GM21447 (cell line): ENCODE results near the gene ARFRP1.

Experiments used
- ATAC-seq: cut with Tn5 transposase; IDR thresholded peaks from one replicate; pipeline ENCODE4 v1.9.1; 2021; ENCODE audit not compliant: unreplicated experiment

ARFRP1 gene

GRCh38 chr20:63692436-63693082, 15.2 kb downstream of the ARFRP1 start:
- ATAC-seq: no peak

GRCh38 chr20:63691711-63692435, 15.9 kb downstream of the ARFRP1 start:
- ATAC-seq: no peak

- ATAC-seq: no peak
Observed at GRCh38 chr20:63690898-63691710, 16.7 kb downstream of the ARFRP1 start.

GRCh38 chr20:63690003-63690897, 17.5 kb downstream of the ARFRP1 start:
- ATAC-seq: no peak

- no peak for ATAC-seq
Observed at GRCh38 chr20:63689046-63690002, 18.5 kb downstream of the ARFRP1 start.

GRCh38 chr20:63688228-63689045, 19.3 kb downstream of the ARFRP1 start:
- ATAC-seq: no peak

GRCh38 chr20:63687419-63688178, 20.2 kb downstream of the ARFRP1 start:
- no peak for ATAC-seq

GRCh38 chr20:63686492-63687321, 21.1 kb downstream of the ARFRP1 start:
- no peak for ATAC-seq

- no peak for ATAC-seq
Observed at GRCh38 chr20:63686094-63686491, 21.7 kb downstream of the ARFRP1 start.

- no peak for ATAC-seq
Observed at GRCh38 chr20:63685269-63686026, 22.3 kb downstream of the ARFRP1 start.

GRCh38 chr20:63682384-63683139, 25.2 kb downstream of the ARFRP1 start:
- no peak for ATAC-seq

- no peak for ATAC-seq
Observed at GRCh38 chr20:63681609-63682142, 26.1 kb downstream of the ARFRP1 start.

GRCh38 chr20:63680857-63681608, 26.7 kb downstream of the ARFRP1 start:
- ATAC-seq: no peak

GRCh38 chr20:63680427-63680826, 27.3 kb downstream of the ARFRP1 start:
- no peak for ATAC-seq

- ATAC-seq: no peak
Observed at GRCh38 chr20:63679799-63680305, 27.9 kb downstream of the ARFRP1 start.
